K562 (cell line): ENCODE results near the gene HERPUD2. TPM values are rescaled to one million over a fixed set of nuclear protein-coding genes. Genes with fewer than 3 reads are reported as not detected.

ENCODE experiments used
- ATAC-seq: fragments of 200-7000 bp; cut with Tn5 transposase; 3 replicates; pipeline ENCODE4 v1.9.1; 2020; ENCODE audit warnings: moderate library complexity
- Bru-seq: library from RNA; stranded (reverse); fragments of 400-500 nt; gene quantifications from one replicate; lab custom pipeline; 2021; lab: Mats Ljungman, UMichigan
- BruChase-seq, 2 experiments: library from RNA; stranded (reverse); fragments of 400-500 nt; gene quantifications; one replicate each; lab custom pipeline; 2021; lab: Mats Ljungman, UMichigan
- BruUV-seq: library from RNA; stranded (reverse); fragments of 400-500 nt; replicated peaks from 2 replicates; lab custom pipeline; 2021; lab: Mats Ljungman, UMichigan
- CTCF ChIA-PET: fragments of 300-600 bp; formaldehyde crosslinking; extraction: SDS; loops from one replicate; lab custom pipeline; 2021; ENCODE audit warnings: low intra/inter-chr PET ratio; lab: Yijun Ruan, JAX
- POLR2A ChIA-PET: fragments of 300-600, 350-650 bp; sonication (Branson Sonifier 250); formaldehyde crosslinking; extraction: SDS; loops from one replicate; lab custom pipeline; 2021; ENCODE audit warnings: antibody characterized with exemption, inconsistent platforms; lab: Yijun Ruan, JAX
- DNase-seq, 4 experiments: peaks; one replicate each; pipeline versions ENCODE4 v3.0.0 to v3.0.0-alpha.2; 2011 to 2018; ENCODE audit warnings: low spot score in 3 of 4, mixed read lengths in 3 of 4; ENCODE audit errors: extremely low read depth in 1 of 4
- FAIRE-seq: peaks from 2 replicates; lab custom pipeline; 2011; peaks lifted over from hg19 to GRCh38; lab: Jason Lieb, UNC
- H2AFZ ChIP-seq: 2 replicates; pipeline ENCODE4 v1.6.0; 2011; ENCODE audit warnings: low read depth, low read length, control low read depth, inconsistent platforms
- H3K27ac ChIP-seq: fragments of 200-600 bp; 3 replicates; pipeline ENCODE4 v1.8.0; 2011; ENCODE audit warnings: low read depth, mild to moderate bottlenecking, control low read depth, inconsistent platforms, low read length, moderate library complexity, mixed read lengths; ENCODE audit errors: extremely low read depth
- H3K27me3 ChIP-seq, 2 experiments: fragments of 300-600 bp in 1 of 2; 2 replicates in 1 of 2; 3 replicates in 1 of 2; pipeline versions ENCODE4 v1.6.0 to v1.8.0; 2011; ENCODE audit warnings: inconsistent platforms in 2 of 2, low read length in 2 of 2, mild to moderate bottlenecking in 1 of 2, mixed read lengths in 1 of 2, moderate library complexity in 1 of 2; ENCODE audit not compliant: control insufficient read depth in 2 of 2, insufficient read depth in 2 of 2
- H3K36me3 ChIP-seq: fragments of 300-600 bp; 3 replicates; pipeline ENCODE4 v1.8.0; 2011; ENCODE audit warnings: mild to moderate bottlenecking, low read length, inconsistent platforms; ENCODE audit not compliant: control insufficient read depth, insufficient read depth
- H3K4me1 ChIP-seq, 2 experiments: fragments of 200-600 bp in 1 of 2; replicated peaks in 1 of 2; 2 replicates in 1 of 2; 3 replicates in 1 of 2; pipeline versions ENCODE4 v1.5.1 to v1.8.0; 2011; ENCODE audit warnings: inconsistent platforms in 2 of 2, low read length in 2 of 2, mild to moderate bottlenecking in 1 of 2, mixed read lengths in 1 of 2, moderate library complexity in 1 of 2; ENCODE audit not compliant: control insufficient read depth in 2 of 2, insufficient read depth in 2 of 2
- H3K4me2 ChIP-seq: 2 replicates; pipeline ENCODE4 v1.6.1; 2011; ENCODE audit warnings: low read length, control low read depth, inconsistent platforms, mixed read lengths; ENCODE audit not compliant: insufficient read depth
- H3K4me3 ChIP-seq: fragments of 200-600 bp; sonication (generic), shearing (Covaris generic); 2 replicates; pipeline ENCODE4 v1.5.1; 2016; ENCODE audit warnings: control low read depth, inconsistent platforms
- H3K79me2 ChIP-seq: fragments of 200-600 bp; 3 replicates; pipeline ENCODE4 v1.8.0; 2011; ENCODE audit warnings: low read length, inconsistent platforms; ENCODE audit not compliant: control insufficient read depth, insufficient read depth
- H3K9ac ChIP-seq, 2 experiments: 2 replicates each; pipeline versions ENCODE4 v1.6.0 to v1.6.1; 2011; ENCODE audit warnings: low read depth in 2 of 2, low read length in 2 of 2, control low read depth in 1 of 2, inconsistent platforms in 1 of 2, mild to moderate bottlenecking in 1 of 2, mixed read lengths in 1 of 2; ENCODE audit not compliant: insufficient read depth in 1 of 2
- H3K9me1 ChIP-seq: one replicate; pipeline ENCODE4 v1.6.0; 2011; ENCODE audit warnings: inconsistent platforms, mild to moderate bottlenecking, low read length, moderate library complexity; ENCODE audit not compliant: control insufficient read depth, insufficient read depth
- H3K9me3 ChIP-seq: replicated peaks from 2 replicates; pipeline ENCODE4 v1.5.1; 2011; ENCODE audit warnings: low read depth, low read length, inconsistent platforms; ENCODE audit not compliant: control insufficient read depth, insufficient read depth
- H4K20me1 ChIP-seq: replicated peaks from 2 replicates; pipeline ENCODE4 v1.6.1; 2011; ENCODE audit warnings: low read length, inconsistent platforms, mixed read lengths; ENCODE audit not compliant: control insufficient read depth, insufficient read depth
- CAMTA2 ChIP-seq: fragments of 250-450 bp; sonication (Bioruptor Pico); conservative IDR thresholded peaks from 2 replicates; pipeline ENCODE4 v1.5.1; 2022
- E2F6 ChIP-seq, 2 experiments: IDR thresholded peaks; 2 replicates each; pipeline ENCODE4 v1.6.1; 2011; ENCODE audit warnings: borderline replicate concordance in 1 of 2, control low read depth in 1 of 2, low read depth in 1 of 2, low read length in 1 of 2, mild to moderate bottlenecking in 1 of 2, mixed read lengths in 1 of 2, moderate library complexity in 1 of 2; ENCODE audit not compliant: insufficient read depth in 1 of 2, insufficient read length in 1 of 2, poor library complexity in 1 of 2, severe bottlenecking in 1 of 2; ENCODE audit errors: extremely low read depth in 1 of 2
- ESRRA ChIP-seq: fragments of 450-650 bp; IDR thresholded peaks from 2 replicates; pipeline ENCODE4 v1.6.1; 2014; ENCODE audit warnings: low read depth, mild to moderate bottlenecking, moderate library complexity, borderline replicate concordance
- HNRNPLL ChIP-seq: fragments of 200-400 bp; formaldehyde crosslinking; IDR thresholded peaks from 2 replicates; pipeline ENCODE4 v1.6.1; 2017; ENCODE audit warnings: low read length, low read depth, mild to moderate bottlenecking; ENCODE audit not compliant: poor library complexity, severe bottlenecking
- ID3 ChIP-seq, 2 experiments: fragments of 250-450 bp in 1 of 2; fragments of 450-650 bp in 1 of 2; sonication (Bioruptor Pico) in 1 of 2; IDR thresholded peaks; 2 replicates each; pipeline versions ENCODE4 v1.6.1 to v1.8.0; 2016 to 2021; ENCODE audit warnings: mild to moderate bottlenecking in 2 of 2, moderate library complexity in 2 of 2, missing compliant biosample characterization in 1 of 2, missing genetic modification characterization in 1 of 2
- KLF1 ChIP-seq: fragments of 450-650 bp; IDR thresholded peaks from 2 replicates; pipeline ENCODE4 v1.6.1; 2016; ENCODE audit warnings: missing genetic modification characterization, missing compliant biosample characterization
- NEUROD1 ChIP-seq: fragments of 150-350 bp; IDR thresholded peaks from 2 replicates; pipeline ENCODE4 v1.6.1; 2014; ENCODE audit warnings: borderline replicate concordance, low read length, low read depth; ENCODE audit not compliant: partially characterized antibody
- SPI1 ChIP-seq: IDR thresholded peaks from 2 replicates; pipeline ENCODE4 v1.6.1; 2011; ENCODE audit warnings: low read depth, low read length, control low read depth, borderline replicate concordance
- TARDBP ChIP-seq: fragments of 450-650 bp; IDR thresholded peaks from 2 replicates; pipeline ENCODE4 v1.6.1; 2016
- TBP ChIP-seq: optimal IDR thresholded peaks from 2 replicates; pipeline ENCODE3; 2011; ENCODE audit warnings: low read depth, low read length, improper control_type of control experiment
- TCF3 ChIP-seq: sonication (generic); formaldehyde crosslinking; IDR thresholded peaks from 2 replicates; pipeline ENCODE4 v1.4.0; 2020; ENCODE audit warnings: mild to moderate bottlenecking, missing genetic modification reagents
- TCF7 ChIP-seq: sonication (generic); IDR thresholded peaks from 2 replicates; pipeline ENCODE4 v1.6.1; 2016; ENCODE audit warnings: antibody characterized with exemption, borderline replicate concordance
- ZNF444 ChIP-seq: fragments of 250-450 bp; sonication (Bioruptor Pico); IDR thresholded peaks from 2 replicates; pipeline ENCODE4 v1.4.0; 2020; ENCODE audit warnings: mild to moderate bottlenecking, moderate library complexity
- ZNF766 ChIP-seq: fragments of 200-800 bp; sonication (Bioruptor generic); conservative IDR thresholded peaks from 2 replicates; pipeline ENCODE4 v1.6.1; 2016; ENCODE audit warnings: missing genetic modification characterization, missing compliant biosample characterization
- WGBS: fragments of 100-300 bp; shearing (Covaris generic); methylation state at CpG from one replicate; pipeline ENCODE4 v1.1.6; 2016; ENCODE audit warnings: low coverage, mixed read lengths; ENCODE audit not compliant: insufficient coverage; ENCODE audit errors: missing lambda C conversion rate; 5-methylcytosine and 5-hydroxymethylcytosine counted together
- in situ Hi-C: fragments of 300-500 bp; cut with MboI; formaldehyde crosslinking; loops from 4 replicates; pipeline ENCODE4 v1.15.0; 2018; ENCODE audit warnings: inconsistent platforms, mixed read lengths
- intact Hi-C: fragments of 100-400 bp; cut with micrococcal nuclease; formaldehyde crosslinking; loops from 2 replicates; pipeline ENCODE4 v1.14.2; 2022
- long read RNA-seq, 3 experiments: library from polyadenylated mRNA in 2 of 3; library from RNA in 1 of 3; unstranded in 2 of 3; stranded (forward) in 1 of 3; transcript quantifications; one replicate each; pipeline ENCODE4 v2.0.0, GENCODE V29; 2019 to 2022
- polyA minus RNA-seq, 3 experiments: library from RNA; depleted of rRNA, polyadenylated mRNA; stranded (reverse); fragments of >200 nt; gene quantifications; 2 replicates each; pipeline ENCODE4 v1.2.3, GENCODE V29; 2011
- polyA plus RNA-seq, 8 experiments: library from polyadenylated mRNA; depleted of rRNA in 4 of 8; stranded (reverse) in 5 of 8; unstranded in 3 of 8; fragments of >200 nt; fragmentation: Nextera tagmentation in 2 of 8; fragmentation: Illumina TruSeq in 1 of 8; extraction: Ambion mirVana in 2 of 8; extraction: Trizol in 1 of 8; gene quantifications; 2 replicates each; pipeline versions ENCODE4 v1.2.1 to v1.2.3, GENCODE V29; 2011 to 2014; ENCODE audit warnings: inconsistent platforms in 1 of 8, missing spikeins in 1 of 8
- total RNA-seq, 7 experiments: library from RNA; depleted of rRNA in 6 of 7; stranded (reverse); fragments of >200 nt in 6 of 7; fragmentation: Illumina TruSeq in 2 of 7; extraction: Trizol in 2 of 7; gene quantifications; 2 replicates each; pipeline versions ENCODE4 v1.2.1 to v1.2.3, GENCODE V29; 2011 to 2021; ENCODE audit warnings: low replicate concordance in 1 of 7

Gene HERPUD2
- 19.0 and 30.9 TPM in 2 replicates for total RNA-seq (2011; cell fraction: chromatin; rRNA removed; ENCODE audit: low replicate concordance)
- 29.9 and 33.7 TPM in 2 replicates for total RNA-seq (2011; cell fraction: nucleolus; rRNA removed)
- total RNA-seq (2011; cell fraction: nucleoplasm; rRNA removed) = 33.7 and 34.3 TPM in 2 replicates
- 9.4 and 9.7 TPM in 2 replicates for total RNA-seq (2014; rRNA removed)
- total RNA-seq (2014; rRNA removed; fragmentation: Illumina TruSeq; extraction: Trizol) = 12.3 and 13.2 TPM in 2 replicates
- total RNA-seq (2015; rRNA removed; fragmentation: Illumina TruSeq; extraction: Trizol) = 12.6 and 13.2 TPM in 2 replicates
- 14.4 and 15.3 TPM in 2 replicates for total RNA-seq (2021)
- polyA plus RNA-seq (2011; rRNA removed) = 28.5 and 33.0 TPM in 2 replicates
- 27.7 and 35.0 TPM in 2 replicates for polyA plus RNA-seq (2011; cell fraction: cytosol; rRNA removed)
- 20.7 and 22.2 TPM in 2 replicates for polyA plus RNA-seq (2011; cell fraction: nucleus; rRNA removed)
- 11.0 and 14.7 TPM in 2 replicates for polyA plus RNA-seq (2012)
- polyA plus RNA-seq (2014; fragmentation: Illumina TruSeq; extraction: Trizol) = 17.2 and 21.8 TPM in 2 replicates
- 1 to 10 TPM; 4.1 to 5.7 TPM for polyA plus RNA-seq (2014; fragmentation: Nextera tagmentation; extraction: Ambion mirVana)
- 10.8 and 15.7 TPM in 2 replicates for polyA plus RNA-seq (2014; rRNA removed)
- 36.7 and 42.0 TPM in 2 replicates for polyA minus RNA-seq (2011; rRNA and poly(A)+ RNA removed)
- polyA minus RNA-seq (2011; cell fraction: cytosol; rRNA and poly(A)+ RNA removed) = 12.8 and 22.0 TPM in 2 replicates
- 28.0 and 31.2 TPM in 2 replicates for polyA minus RNA-seq (2011; cell fraction: nucleus; rRNA and poly(A)+ RNA removed)
- Bru-seq, nascent RNA = percentile 76 among the genes with signal in this experiment
- BruChase-seq, experiment 1, labeled RNA remaining after a 2-hour chase = percentile 78 among the genes with signal in this experiment
- percentile 78 among the genes with signal in this experiment for BruChase-seq, experiment 2, labeled RNA remaining after a 6-hour chase
- long read RNA-seq, experiment 1, transcript HERPUD2-202 (8 exons, 3,057 nt) = major isoform, 48 of 79 reads
- long read RNA-seq, experiment 1, transcript HERPUD2-201 (9 exons, 2,474 nt) = minor isoform, 11 of 79 reads
- long read RNA-seq, experiment 1, partial matches to known transcripts = 4 of 79 reads
- long read RNA-seq, experiment 1, other reads (novel, unspliced or antisense) = 16 of 79 reads
- long read RNA-seq, experiment 2, partial matches to known transcripts = 4 of 14 reads
- long read RNA-seq, experiment 2, other reads (novel, unspliced or antisense) = 9 of 14 reads
- long read RNA-seq, experiment 3, transcript HERPUD2-201 (9 exons, 2,474 nt) = major isoform, 5 of 14 reads
- long read RNA-seq, experiment 3, partial matches to known transcripts = 1 of 14 reads
- long read RNA-seq, experiment 3, other reads (novel, unspliced or antisense) = 4 of 14 reads

GRCh38 chr7:35694784-35695472, at the start of gene HERPUD2:
Gene HERPUD2 (minus strand): TSS chr7:35695135. CDS start chr7:35694330, 805 bp downstream.
- H3K9me3 ChIP-seq = no peaks in the 10 kb centered on the region
- peak within 1 kb of the TSS; percentile 59 for H3K4me3 ChIP-seq
- peaks cover 5% of the 10 kb centered on the region; the same call in 1 of the 3 replicates for H3K36me3 ChIP-seq
- DNase-seq = peak; percentile 90 to 97 (median 91)
- BruUV-seq = no TSS peak
- intact Hi-C loops = no loop called here
- H3K4me2 ChIP-seq = peak within 1 kb of the TSS; percentile 95
- H3K4me1 ChIP-seq = peaks cover 0 to 20% of the 10 kb centered on the region in 2 experiments; a peak in 4 of 5 replicates
- no peaks in the 10 kb centered on the region for H3K27me3 ChIP-seq
- H4K20me1 ChIP-seq = no peaks in the 10 kb centered on the region
- peak within 1 kb of the TSS; percentile 80 to 96 for H3K9ac ChIP-seq
- H3K27ac ChIP-seq = peak within 1 kb of the TSS; percentile 77
- H3K79me2 ChIP-seq = peaks cover 60% of the 10 kb centered on the region
- ATAC-seq = peak; percentile 89
- FAIRE-seq = peak; percentile 71
- no peaks in the 10 kb centered on the region for H3K9me1 ChIP-seq
- ChIA-PET POLR2A (interaction anchor here (0.5 to 1.3 kb wide), 6 partner anchors 9 to 106 kb away, joined by 3 to 4 read pairs (median 4); partner anchors contain the start of gene SEPTIN7), CTCF (no interaction called here)
- in situ Hi-C loops = no loop called here
- under 1% methylated on average over 39 of the region's 68 CpGs for WGBS
- H2AFZ ChIP-seq = peak within 1 kb of the TSS; percentile 69
- peak; percentile 39 for TF ChIP-seq ESRRA
- TF ChIP-seq TCF3 = peak; percentile 30; the same call in 1 of the 2 replicates
- no peak for TF ChIP-seq CAMTA2 (CRISPR knock-in tag)
- no peak for TF ChIP-seq ZNF444
- no peak for TF ChIP-seq TARDBP
- peak; percentile 68 to 76 for TF ChIP-seq E2F6 (IDR thresholded peaks at IDR 0.05; ENCODE audit: borderline replicate concordance in 1 of 2, extremely low read depth in 1 of 2, insufficient read depth in 1 of 2, insufficient read length in 1 of 2, low read depth in 1 of 2, low read length in 1 of 2, poor library complexity in 1 of 2, severe bottlenecking in 1 of 2)
- no peak for TF ChIP-seq TCF7
- no peak for TF ChIP-seq ID3 (CRISPR knock-in tag; IDR thresholded peaks at IDR 0.05)
- peak; percentile 51; the same call in 1 of the 2 replicates for TF ChIP-seq ID3 (tag; IDR thresholded peaks at IDR 0.05)
- peak; percentile 58; the same call in 1 of the 2 replicates for TF ChIP-seq ZNF766 (CRISPR knock-in tag)
- TF ChIP-seq KLF1 (tag) = peak; percentile 85
- TF ChIP-seq HNRNPLL = peak; percentile 74
- TF ChIP-seq TBP = peak; percentile 90
- no peak for TF ChIP-seq NEUROD1
- peak; percentile 78 for TF ChIP-seq SPI1
